Smooth muscle cell of the umbilical artery (primary cell): ENCODE measurements around the gene IMPDH2. TPM values are rescaled to one million over a fixed set of nuclear protein-coding genes. Genes with fewer than 3 reads are reported as not detected.

Experiments
- total RNA-seq: library from RNA; depleted of rRNA; stranded (reverse); fragments of >200 nt; gene quantifications from 2 replicates; pipeline ENCODE4 v1.2.3, GENCODE V29; 2014

The IMPDH2 gene
- total RNA-seq: 181 and 209 TPM in 2 replicates

GRCh38 chr3:49028673-49029562 is at the start of gene IMPDH2:
Gene IMPDH2, minus strand, starts transcription at chr3:49029398. Its CDS starts 48 bp downstream, at chr3:49029350.

GRCh38 chr3:49021813-49022687 is 7.1 kb downstream of the IMPDH2 start, which contains the start of gene NDUFAF3:
Gene NDUFAF3, plus strand, starts transcription at chr3:49022121. Its CDS starts 24 bp downstream, at chr3:49022145.

GRCh38 chr3:49017971-49018706 is 11.1 kb downstream of the IMPDH2 start, which contains the start of gene DALRD3:
Gene DALRD3, minus strand, starts transcription at chr3:49018580. Its CDS starts 16 bp downstream, at chr3:49018564.

GRCh38 chr3:49007068-49007770 is 22.0 kb downstream of the IMPDH2 start, which contains the start of gene WDR6:
Gene WDR6, plus strand, starts transcription at chr3:49007391. Its CDS starts 41 bp downstream, at chr3:49007432.

DNA sequence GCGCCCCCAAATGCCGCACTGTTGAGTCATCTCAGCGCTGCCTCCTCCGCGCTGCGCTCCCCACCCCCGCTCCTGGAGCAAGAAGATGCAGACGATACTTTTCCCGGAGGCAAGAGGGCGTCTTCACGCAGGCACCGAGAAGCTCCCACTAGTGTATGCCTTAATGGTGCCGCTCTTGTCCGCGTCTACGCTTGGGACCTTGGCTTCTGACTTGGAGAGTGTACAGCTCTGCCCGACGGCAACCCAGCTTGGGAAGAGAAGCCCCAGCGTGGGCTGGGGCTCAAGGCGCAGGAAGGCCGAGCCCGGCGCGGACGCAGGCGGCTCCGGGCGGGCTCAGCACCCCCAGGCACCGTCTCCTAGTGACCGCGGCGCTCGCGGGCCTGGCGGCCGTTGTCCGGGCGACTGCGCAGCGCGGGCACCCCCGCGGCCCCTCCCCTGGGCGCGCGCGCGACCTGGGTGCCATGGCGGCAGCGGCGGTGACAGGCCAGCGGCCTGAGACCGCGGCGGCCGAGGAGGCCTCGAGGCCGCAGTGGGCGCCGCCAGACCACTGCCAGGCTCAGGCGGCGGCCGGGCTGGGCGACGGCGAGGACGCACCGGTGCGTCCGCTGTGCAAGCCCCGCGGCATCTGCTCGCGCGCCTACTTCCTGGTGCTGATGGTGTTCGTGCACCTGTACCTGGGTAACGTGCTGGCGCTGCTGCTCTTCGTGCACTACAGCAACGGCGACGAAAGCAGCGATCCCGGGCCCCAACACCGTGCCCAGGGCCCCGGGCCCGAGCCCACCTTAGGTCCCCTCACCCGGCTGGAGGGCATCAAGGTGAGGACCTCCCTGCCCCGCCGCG is 39.2 kb downstream of the IMPDH2 start, which contains the start of gene P4HTM:
Gene P4HTM (plus strand): TSS at position 446 of the 840 bp plus-strand sequence. CDS start 16 bp downstream, at position 462.

Other genes starting within 250 kb of the IMPDH2 start
- 35.0 and 46.6 TPM in 2 replicates for gene PRKAR2A, start 181.5 kb downstream of the IMPDH2 start, total RNA-seq
- 21.6 and 31.8 TPM in 2 replicates for gene SLC25A20, start 130.5 kb downstream of the IMPDH2 start, total RNA-seq
- gene ARIH2, start 110.6 kb downstream of the IMPDH2 start, total RNA-seq: 65.9 and 78.8 TPM in 2 replicates
- gene P4HTM, start 39.2 kb downstream of the IMPDH2 start, total RNA-seq: 34.6 and 43.9 TPM in 2 replicates
- 75.4 and 123 TPM in 2 replicates for gene WDR6, start 22.0 kb downstream of the IMPDH2 start, total RNA-seq
- gene DALRD3, start 10.8 kb downstream of the IMPDH2 start, total RNA-seq: 34.7 and 37.9 TPM in 2 replicates
- 56.0 and 65.3 TPM in 2 replicates for gene NDUFAF3, start 7.3 kb downstream of the IMPDH2 start, total RNA-seq
- gene QRICH1, start 64.7 kb upstream of the IMPDH2 start, total RNA-seq: 41.0 and 55.7 TPM in 2 replicates
- gene QARS1, start 75.4 kb upstream of the IMPDH2 start, total RNA-seq: 237 and 281 TPM in 2 replicates
- gene USP19, start 91.4 kb upstream of the IMPDH2 start, total RNA-seq: 35.3 and 57.3 TPM in 2 replicates
- 896 and 1,055 TPM in 2 replicates for gene LAMB2, start 103.7 kb upstream of the IMPDH2 start, total RNA-seq
- 15.1 and 19.7 TPM in 2 replicates for gene CCDC71, start 136.9 kb upstream of the IMPDH2 start, total RNA-seq
- 9.5 and 15.7 TPM in 2 replicates for gene KLHDC8B, start 142.2 kb upstream of the IMPDH2 start, total RNA-seq
- gene C3orf62, start 247.8 kb upstream of the IMPDH2 start, total RNA-seq: 1.4 and 1.5 TPM in 2 replicates